Stomach smooth muscle (tissue), 2 donors: Measurements from ENCODE around the gene AGAP1.
"Not testable (repeated sequence)": the region's sequence is repeated elsewhere in the genome, so short reads cannot be mapped to it uniquely, and the experiment has no call there.

ENCODE experiments used
- H3K27ac ChIP-seq: one replicate; pipeline ENCODE4 v1.7.0; 2013; ENCODE audit warnings: mild to moderate bottlenecking, low read length, inconsistent platforms
- H3K27me3 ChIP-seq, 2 donors: one replicate each; pipeline ENCODE4 v1.7.0; 2013; ENCODE audit warnings: low read length in 2 of 2; ENCODE audit not compliant: insufficient read depth in 2 of 2, control insufficient read depth in 1 of 2
- H3K36me3 ChIP-seq, 2 donors: one replicate each; pipeline ENCODE4 v1.7.0; 2013; ENCODE audit warnings: low read length in 2 of 2; ENCODE audit not compliant: control insufficient read depth in 2 of 2, insufficient read depth in 2 of 2
- H3K4me1 ChIP-seq: one replicate; pipeline ENCODE4 v1.7.0; 2013; ENCODE audit warnings: low read length; ENCODE audit not compliant: control insufficient read depth, insufficient read depth
- H3K4me3 ChIP-seq, 2 donors: one replicate each; pipeline ENCODE4 v1.7.0; 2013; ENCODE audit warnings: low read length in 2 of 2
- H3K9ac ChIP-seq, 2 donors: one replicate each; pipeline ENCODE4 v1.7.0; 2013; ENCODE audit warnings: low read length in 2 of 2, mild to moderate bottlenecking in 1 of 2
- H3K9me3 ChIP-seq, 2 donors: one replicate each; pipeline ENCODE4 v1.7.0; 2013; ENCODE audit warnings: low read length in 2 of 2; ENCODE audit not compliant: control insufficient read depth in 2 of 2
- donor health status: healthy.
- donor health status: Pancreatic carcinoma.

AGAP1 gene

DNA sequence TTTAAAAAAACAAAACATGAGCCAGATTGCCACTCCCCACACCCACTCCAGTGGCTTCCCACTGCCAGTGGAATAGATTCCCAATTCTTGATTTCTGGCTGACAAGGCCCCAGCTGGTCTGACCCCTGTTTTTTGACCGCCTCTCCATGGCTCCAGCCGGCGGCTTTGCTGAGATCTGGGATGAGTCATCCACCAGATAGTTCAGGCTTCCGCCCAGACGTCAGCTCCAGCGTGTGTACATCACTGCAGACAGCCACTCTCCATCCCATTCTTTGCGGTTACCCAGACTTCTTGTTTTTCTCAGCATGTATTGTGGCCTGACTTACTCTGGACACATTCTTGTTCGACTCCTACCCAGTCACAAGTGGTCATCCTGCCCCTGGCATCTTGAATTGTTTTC, 446.5 kb downstream of the AGAP1 start:
- Histone ChIP-seq H3K36me3 (peaks cover 13 to 34% of the 10 kb centered on the region in 2 donors), H3K9me3 (no peaks in the 10 kb centered on the region), H3K9ac (no peak overlapping the region), H3K4me1 (peaks cover 2% of the 10 kb centered on the region), H3K27ac (no peak overlapping the region), H3K27me3 (no peaks in the 10 kb centered on the region), H3K4me3 (no peak overlapping the region)

- no peak overlapping the region for H3K9ac ChIP-seq
- H3K36me3 ChIP-seq = peaks cover 8 to 15% of the 10 kb centered on the region in 2 donors
- no peak overlapping the region for H3K4me3 ChIP-seq
- no peak overlapping the region for H3K27ac ChIP-seq
- H3K27me3 ChIP-seq = no peaks in the 10 kb centered on the region
- peaks cover 2% of the 10 kb centered on the region for H3K4me1 ChIP-seq
- no peaks in the 10 kb centered on the region for H3K9me3 ChIP-seq
These were observed 450.7 kb downstream of the AGAP1 start for GRCh38 chr2:235944591-235944990.

- H3K9ac ChIP-seq = no peak overlapping the region
- H3K27me3 ChIP-seq = no peaks in the 10 kb centered on the region
- H3K4me1 ChIP-seq = peaks cover 4% of the 10 kb centered on the region
- peaks cover 8 to 9% of the 10 kb centered on the region in 2 donors for H3K36me3 ChIP-seq
- no peak overlapping the region for H3K4me3 ChIP-seq
- no peak overlapping the region for H3K27ac ChIP-seq
- H3K9me3 ChIP-seq = no peaks in the 10 kb centered on the region
These were observed 451.8 kb downstream of the AGAP1 start for GRCh38 chr2:235945608-235946140.

DNA sequence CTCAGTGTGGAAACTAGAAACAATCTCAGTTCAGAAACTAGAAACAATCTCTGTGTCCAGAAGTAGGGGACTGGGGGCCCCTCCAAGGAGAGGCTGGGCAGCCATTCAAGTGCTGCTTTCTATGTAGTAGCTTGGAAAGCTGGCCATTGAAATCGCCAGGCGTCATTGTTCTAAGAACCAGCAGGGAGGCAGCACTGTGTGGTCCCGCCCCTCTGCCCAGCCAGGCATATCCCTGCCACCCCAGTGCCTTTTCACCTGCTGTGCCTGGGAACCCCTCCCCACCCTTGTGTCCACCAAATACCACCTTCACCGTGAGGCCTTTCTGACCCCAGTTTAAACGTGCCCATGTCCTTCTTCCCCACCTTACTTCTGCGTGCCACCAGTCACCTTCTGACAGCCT, 452.7 kb downstream of the AGAP1 start:
- Histone ChIP-seq H3K4me3 (no peak overlapping the region), H3K9ac (no peak overlapping the region), H3K27ac (no peak overlapping the region), H3K36me3 (peaks cover 2 to 8% of the 10 kb centered on the region in 2 donors), H3K4me1 (peaks cover 4% of the 10 kb centered on the region), H3K9me3 (no peaks in the 10 kb centered on the region), H3K27me3 (no peaks in the 10 kb centered on the region)

GRCh38 chr2:235947055-235947454, 453.2 kb downstream of the AGAP1 start:
- H3K9me3 ChIP-seq, H3K27ac ChIP-seq, H3K36me3 ChIP-seq: not testable (repeated sequence)

GRCh38 chr2:235949567-235950472, 456.0 kb downstream of the AGAP1 start:
- Histone ChIP-seq H3K9ac (no peak overlapping the region), H3K9me3 (no peaks in the 10 kb centered on the region), H3K27ac (no peak overlapping the region), H3K27me3 (no peaks in the 10 kb centered on the region), H3K4me1 (peaks cover 4% of the 10 kb centered on the region), H3K36me3 (peaks cover 1 to 8% of the 10 kb centered on the region in 2 donors), H3K4me3 (no peak overlapping the region)

More at GRCh38 chr2:235947055-235947454, 453.2 kb downstream of the AGAP1 start:
- not testable (repeated sequence) for H3K9ac ChIP-seq, H3K27me3 ChIP-seq, H3K4me3 ChIP-seq, H3K4me1 ChIP-seq

GRCh38 chr2:235950473-235950809, 456.6 kb downstream of the AGAP1 start:
- Histone ChIP-seq H3K27me3 (no peaks in the 10 kb centered on the region), H3K4me3 (no peak overlapping the region), H3K9me3 (no peaks in the 10 kb centered on the region), H3K27ac (no peak overlapping the region), H3K4me1 (peaks cover 4% of the 10 kb centered on the region), H3K36me3 (peaks cover 4 to 11% of the 10 kb centered on the region in 2 donors), H3K9ac (no peak overlapping the region)

GRCh38 chr2:235951493-235951892, 457.6 kb downstream of the AGAP1 start:
- H3K27ac ChIP-seq = no peak overlapping the region
- H3K36me3 ChIP-seq = peaks cover 7 to 11% of the 10 kb centered on the region in 2 donors

DNA sequence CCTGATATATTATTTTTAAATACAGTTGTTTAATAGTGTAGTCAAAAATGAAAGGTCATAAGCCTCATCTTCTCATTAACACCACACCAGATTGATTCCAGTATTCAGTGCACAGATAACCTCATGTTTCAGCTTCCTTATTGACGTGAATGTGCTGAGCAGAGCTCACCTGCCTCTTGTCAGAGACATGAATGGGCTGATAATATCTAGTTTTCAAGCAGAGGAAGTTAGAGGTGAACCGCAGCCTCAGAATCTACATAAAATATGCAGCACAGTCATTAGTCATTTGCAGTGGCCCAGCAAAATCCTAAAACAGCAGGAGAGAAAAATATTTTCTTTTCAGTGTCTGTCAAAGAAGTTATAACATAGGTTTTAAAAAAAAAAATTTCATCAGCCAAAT, 458.1 kb downstream of the AGAP1 start:
- Histone ChIP-seq H3K27ac (no peak overlapping the region), H3K9me3 (no peaks in the 10 kb centered on the region), H3K4me3 (no peak overlapping the region), H3K4me1 (peaks cover 4% of the 10 kb centered on the region), H3K36me3 (peaks cover 7 to 11% of the 10 kb centered on the region in 2 donors), H3K27me3 (no peaks in the 10 kb centered on the region), H3K9ac (no peak overlapping the region)

More at GRCh38 chr2:235951493-235951892, 457.6 kb downstream of the AGAP1 start:
- Histone ChIP-seq H3K4me3 (no peak overlapping the region), H3K4me1 (peaks cover 4% of the 10 kb centered on the region), H3K9me3 (no peaks in the 10 kb centered on the region), H3K27me3 (no peaks in the 10 kb centered on the region), H3K9ac (no peak overlapping the region)

DNA sequence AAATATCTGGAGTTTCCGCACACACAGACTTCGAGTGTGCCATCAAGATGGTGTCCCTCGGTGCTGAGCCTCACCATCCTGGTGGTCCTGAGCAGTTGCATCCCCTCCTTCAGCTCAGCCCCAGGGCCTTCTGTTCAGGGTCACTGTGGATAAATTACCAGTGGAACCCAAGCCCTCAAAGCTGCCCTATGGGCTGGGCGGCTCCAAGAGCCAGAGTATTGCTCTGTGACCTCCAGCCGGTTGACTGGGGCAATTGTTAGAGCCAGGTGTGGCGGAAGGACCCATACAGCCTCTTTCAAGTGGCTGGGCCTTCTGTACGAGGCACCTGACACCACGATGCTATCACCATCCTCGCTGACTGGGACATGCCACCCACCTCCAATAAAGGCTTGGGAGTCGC, 458.9 kb downstream of the AGAP1 start:
- Histone ChIP-seq H3K4me1 (peaks cover 4% of the 10 kb centered on the region), H3K9ac (no peak overlapping the region), H3K27ac (no peak overlapping the region), H3K9me3 (no peaks in the 10 kb centered on the region), H3K36me3 (peaks cover 7 to 10% of the 10 kb centered on the region in 2 donors), H3K4me3 (no peak overlapping the region), H3K27me3 (no peaks in the 10 kb centered on the region)

DNA sequence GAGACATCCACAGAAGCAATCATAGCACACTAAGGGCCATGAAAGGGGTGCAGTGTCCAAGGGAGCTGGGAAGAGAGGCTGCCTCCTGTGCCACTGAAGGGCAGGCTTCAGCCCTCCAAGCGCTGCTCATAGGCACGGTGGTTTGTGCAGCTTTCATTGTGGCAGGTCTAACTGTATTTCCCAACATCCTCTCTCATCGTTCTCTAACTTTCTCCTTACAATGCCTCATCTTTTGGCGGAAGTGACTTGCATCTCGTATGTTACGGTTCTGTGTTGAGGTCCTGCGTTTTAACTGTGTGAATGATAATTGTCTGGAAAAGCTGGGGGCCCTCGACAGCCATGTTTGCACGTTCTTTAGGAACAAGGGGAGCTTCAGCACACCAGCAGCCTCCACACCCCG, 460.4 kb downstream of the AGAP1 start:
- no peaks in the 10 kb centered on the region for H3K27me3 ChIP-seq
- H3K4me3 ChIP-seq = no peak overlapping the region
- H3K9me3 ChIP-seq = no peaks in the 10 kb centered on the region
- no peak overlapping the region for H3K9ac ChIP-seq
- H3K27ac ChIP-seq = no peak overlapping the region
- H3K4me1 ChIP-seq = peaks cover 4% of the 10 kb centered on the region
- H3K36me3 ChIP-seq = peaks cover 10 to 11% of the 10 kb centered on the region in 2 donors
